Activated gamma-delta T cell (primary cell): Measurements from ENCODE around the gene RAB40A.
"Not testable (repeated sequence)": the region's sequence is repeated elsewhere in the genome, so short reads cannot be mapped to it uniquely, and the experiment has no call there.

ENCODE experiments used
- DNase-seq: peaks from one replicate; lab custom pipeline; 2025; lab: John Stamatoyannopoulos, UW

RAB40A gene

GRCh38 chrX:103523605-103524004, 4.3 kb upstream of the RAB40A start:
- DNase-seq = no peak

GRCh38 chrX:103520386-103520785, 1.1 kb upstream of the RAB40A start:
- no peak for DNase-seq

GRCh38 chrX:103518571-103518970, 718 bp downstream of the RAB40A start:
- no peak for DNase-seq

GRCh38 chrX:103517246-103517645, 2.0 kb downstream of the RAB40A start:
- no peak for DNase-seq

- DNase-seq = no peak
Observed at GRCh38 chrX:103513476-103514108, 5.7 kb downstream of the RAB40A start.

GRCh38 chrX:103513067-103513466, 6.2 kb downstream of the RAB40A start:
- DNase-seq = no peak

GRCh38 chrX:103510031-103510430, 9.3 kb downstream of the RAB40A start:
- no peak for DNase-seq

- DNase-seq = no peak
Observed at GRCh38 chrX:103503853-103504207, 15.5 kb downstream of the RAB40A start.

GRCh38 chrX:103503163-103503852, 16.0 kb downstream of the RAB40A start:
- no peak for DNase-seq

- no peak for DNase-seq
Observed at GRCh38 chrX:103498786-103499185, 20.5 kb downstream of the RAB40A start.

GRCh38 chrX:103495786-103496185, 23.5 kb downstream of the RAB40A start:
- no peak for DNase-seq

GRCh38 chrX:103493578-103493977, 25.7 kb downstream of the RAB40A start:
- DNase-seq = not testable (repeated sequence)

GRCh38 chrX:103489733-103490132, 29.6 kb downstream of the RAB40A start:
- not testable (repeated sequence) for DNase-seq

- DNase-seq = no peak
Observed at GRCh38 chrX:103488794-103489193, 30.5 kb downstream of the RAB40A start.

- DNase-seq = no peak
Observed at GRCh38 chrX:103488332-103488731, 31.0 kb downstream of the RAB40A start.

GRCh38 chrX:103483720-103484119, 35.6 kb downstream of the RAB40A start:
- DNase-seq = no peak

- no peak for DNase-seq
Observed at GRCh38 chrX:103480526-103480925, 38.8 kb downstream of the RAB40A start.

GRCh38 chrX:103477496-103477895, 41.8 kb downstream of the RAB40A start:
- DNase-seq = no peak

- no peak for DNase-seq
Observed at GRCh38 chrX:103475381-103475780, 43.9 kb downstream of the RAB40A start.

GRCh38 chrX:103469977-103470376, 49.3 kb downstream of the RAB40A start:
- not testable (repeated sequence) for DNase-seq

- DNase-seq = no peak
Observed at GRCh38 chrX:103467887-103468286, 51.4 kb downstream of the RAB40A start.

GRCh38 chrX:103467156-103467555, 52.1 kb downstream of the RAB40A start:
- no peak for DNase-seq

GRCh38 chrX:103464774-103465117, 54.5 kb downstream of the RAB40A start:
- DNase-seq = no peak
